SH-SY5Y (cell line): Measurements from ENCODE around the gene ATP8B4.

Experiments used
- GATA2 ChIP-seq: IDR thresholded peaks from 2 replicates; pipeline ENCODE4 v1.6.1; 2011; ENCODE audit warnings: mild to moderate bottlenecking, low read depth, low read length
- GATA3 ChIP-seq: IDR thresholded peaks from 2 replicates; pipeline ENCODE4 v1.6.1; 2011; ENCODE audit warnings: low read depth, mild to moderate bottlenecking, low read length, moderate library complexity

DNA sequence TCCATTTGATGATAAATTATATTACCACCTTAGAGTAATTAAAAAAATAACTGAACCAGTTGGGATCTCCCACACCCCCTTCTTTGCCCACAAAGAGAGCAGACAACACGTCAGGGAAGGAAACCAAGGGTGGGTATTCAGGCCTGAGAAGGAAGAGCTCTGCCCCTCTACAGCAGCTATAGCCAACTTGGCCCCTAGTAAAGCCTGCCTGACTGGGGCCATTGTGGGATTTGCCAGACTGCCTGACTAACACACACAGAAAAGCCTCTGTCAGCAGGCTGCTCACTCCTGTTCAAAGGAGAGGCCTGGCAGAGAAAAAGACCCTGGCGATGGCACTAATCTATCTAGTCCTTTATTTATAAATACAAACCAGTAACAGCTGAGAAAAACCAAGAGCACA, 41.4 kb downstream of the ATP8B4 start:
- no peak for TF ChIP-seq GATA3
- no peak for TF ChIP-seq GATA2
